GM18498 (cell line): ENCODE measurements around the gene ATG16L1.
A peak's percentile ranks its signal among the peaks of the same experiment; 100 is the strongest.

Source experiments
- ATAC-seq: cut with Tn5 transposase; IDR thresholded peaks from one replicate; pipeline ENCODE4 v1.9.1; 2021; ENCODE audit warnings: mild to moderate bottlenecking, moderate library complexity; ENCODE audit not compliant: unreplicated experiment

Gene ATG16L1

GRCh38 chr2:233258211-233258610, 6.7 kb downstream of the ATG16L1 start:
- no peak for ATAC-seq

GRCh38 chr2:233259730-233260129, 8.3 kb downstream of the ATG16L1 start:
- ATAC-seq: no peak

DNA sequence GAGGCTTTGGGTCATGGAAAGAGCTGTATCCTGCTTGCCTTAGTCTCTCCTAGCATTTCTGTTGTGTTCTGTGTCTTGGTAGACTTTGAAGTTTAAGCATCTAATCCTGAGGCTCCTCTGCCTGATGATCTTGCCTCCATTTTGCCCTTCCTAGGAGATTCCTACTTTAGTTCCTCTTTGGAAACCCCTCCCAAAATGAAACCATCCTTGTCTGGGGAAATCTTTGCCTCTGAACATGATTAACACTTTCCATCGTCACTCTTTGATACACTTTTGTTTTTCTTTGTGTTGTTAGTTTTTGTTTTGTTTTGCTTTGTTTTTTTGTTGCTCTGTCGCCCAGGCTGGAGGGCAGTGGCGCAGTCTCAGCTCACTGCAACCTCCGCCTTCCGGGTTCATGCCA, 9.2 kb downstream of the ATG16L1 start:
- no peak for ATAC-seq

- ATAC-seq: peak; percentile 72
Observed at GRCh38 chr2:233261819-233262555, 10.5 kb downstream of the ATG16L1 start.

DNA sequence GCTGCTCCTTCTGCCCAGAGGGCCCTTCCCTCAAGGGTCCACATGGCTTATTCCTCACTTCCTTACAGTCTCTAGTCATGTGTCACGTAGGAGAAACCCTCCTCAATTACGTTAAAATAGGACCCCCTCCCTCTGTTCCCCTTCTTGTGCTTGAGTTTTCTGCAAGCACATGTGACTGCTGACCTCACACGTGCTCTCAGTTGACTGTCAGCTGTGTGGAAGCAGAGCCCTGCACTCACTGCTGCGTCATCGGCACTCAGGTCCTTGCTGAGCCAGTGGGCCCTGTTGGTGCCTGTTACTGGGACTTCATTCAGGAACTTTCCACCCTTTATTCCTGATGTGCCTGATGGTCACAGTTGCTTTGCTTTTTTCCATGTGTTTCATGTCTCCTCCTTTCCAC, 11.1 kb downstream of the ATG16L1 start:
- ATAC-seq: no peak

GRCh38 chr2:233263045-233263570, 11.6 kb downstream of the ATG16L1 start:
- no peak for ATAC-seq

DNA sequence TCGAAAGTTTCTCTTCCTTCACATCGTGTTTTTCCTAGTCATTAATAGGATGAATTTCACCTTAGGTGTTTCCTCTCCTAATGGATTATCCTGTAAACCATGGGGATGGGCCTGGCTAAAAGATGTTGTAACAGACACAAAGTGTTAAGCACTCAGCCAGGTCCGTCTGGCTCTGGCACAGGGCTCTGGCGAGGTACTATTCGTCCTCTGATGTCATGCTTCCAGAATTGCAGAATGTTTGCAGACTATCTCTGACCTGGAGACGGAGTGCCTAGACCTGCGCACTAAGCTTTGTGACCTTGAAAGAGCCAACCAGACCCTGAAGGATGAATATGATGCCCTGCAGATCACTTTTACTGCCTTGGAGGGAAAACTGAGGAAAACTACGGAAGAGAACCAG, 13.2 kb downstream of the ATG16L1 start:
- no peak for ATAC-seq

- ATAC-seq: no peak
Observed at GRCh38 chr2:233265899-233266431, 14.5 kb downstream of the ATG16L1 start.

DNA sequence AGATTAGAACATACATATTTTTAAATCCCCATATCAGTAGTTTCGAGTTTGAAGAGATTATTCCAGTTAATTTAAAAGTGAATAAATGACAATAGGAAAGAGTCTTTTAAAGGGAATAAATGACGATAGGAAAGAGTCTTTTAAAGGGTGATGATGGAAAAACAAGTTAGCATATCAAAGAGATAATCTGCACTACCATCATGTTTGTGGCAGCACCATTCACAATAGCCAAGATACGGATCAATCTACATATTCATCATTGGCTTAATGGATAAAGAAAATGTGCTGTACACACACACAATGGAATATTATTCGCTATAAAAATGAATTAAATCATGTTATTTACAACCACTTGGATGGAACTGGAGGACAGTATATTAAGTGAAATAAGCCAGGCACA, 15.0 kb downstream of the ATG16L1 start:
- ATAC-seq: no peak

DNA sequence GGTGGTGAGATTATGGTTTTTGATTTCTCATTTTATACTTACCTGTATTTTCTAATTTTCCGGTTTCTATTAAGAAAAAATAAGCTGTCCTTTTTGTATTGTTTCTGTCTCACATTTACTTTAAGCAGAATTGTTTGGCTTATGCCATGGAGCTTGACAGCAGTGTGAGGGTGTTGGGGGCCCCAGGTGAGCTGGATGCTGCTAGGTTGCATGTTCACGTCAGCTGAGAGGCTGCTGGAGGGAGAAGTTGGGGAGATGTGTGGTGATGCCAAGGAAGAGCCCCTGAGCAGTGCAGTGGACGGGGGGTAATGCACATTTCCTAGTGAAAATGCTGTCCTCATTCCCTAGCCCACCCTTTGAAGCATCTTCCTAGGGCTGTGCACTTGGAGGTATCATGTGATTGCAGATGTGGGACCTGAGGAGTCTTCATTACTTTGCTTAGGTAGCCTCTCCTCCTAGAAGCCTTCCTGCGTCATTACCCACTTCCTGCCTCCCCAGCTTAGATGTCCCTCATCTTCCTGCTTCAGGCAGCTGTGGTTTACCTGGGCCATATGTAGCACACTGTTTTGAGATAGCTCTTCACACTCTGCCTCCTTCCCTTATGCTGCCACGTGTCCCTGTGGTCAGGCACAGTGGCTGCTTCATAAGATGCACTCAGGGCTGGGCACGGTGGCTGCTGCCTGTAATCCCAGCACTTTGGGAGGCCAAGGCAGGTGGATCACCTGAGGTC, 16.2 kb downstream of the ATG16L1 start:
- peak; percentile 80 for ATAC-seq

- ATAC-seq: no peak
Observed at GRCh38 chr2:233270366-233270765, 18.9 kb downstream of the ATG16L1 start.

- no peak for ATAC-seq
Observed at GRCh38 chr2:233270951-233271350, 19.5 kb downstream of the ATG16L1 start.

GRCh38 chr2:233271693-233272092, 20.2 kb downstream of the ATG16L1 start:
- ATAC-seq: no peak

- no peak for ATAC-seq
Observed at GRCh38 chr2:233273120-233273519, 21.6 kb downstream of the ATG16L1 start.

- no peak for ATAC-seq
Observed at GRCh38 chr2:233275223-233275622, 23.8 kb downstream of the ATG16L1 start.

GRCh38 chr2:233278921-233279320, 27.4 kb downstream of the ATG16L1 start:
- no peak for ATAC-seq

DNA sequence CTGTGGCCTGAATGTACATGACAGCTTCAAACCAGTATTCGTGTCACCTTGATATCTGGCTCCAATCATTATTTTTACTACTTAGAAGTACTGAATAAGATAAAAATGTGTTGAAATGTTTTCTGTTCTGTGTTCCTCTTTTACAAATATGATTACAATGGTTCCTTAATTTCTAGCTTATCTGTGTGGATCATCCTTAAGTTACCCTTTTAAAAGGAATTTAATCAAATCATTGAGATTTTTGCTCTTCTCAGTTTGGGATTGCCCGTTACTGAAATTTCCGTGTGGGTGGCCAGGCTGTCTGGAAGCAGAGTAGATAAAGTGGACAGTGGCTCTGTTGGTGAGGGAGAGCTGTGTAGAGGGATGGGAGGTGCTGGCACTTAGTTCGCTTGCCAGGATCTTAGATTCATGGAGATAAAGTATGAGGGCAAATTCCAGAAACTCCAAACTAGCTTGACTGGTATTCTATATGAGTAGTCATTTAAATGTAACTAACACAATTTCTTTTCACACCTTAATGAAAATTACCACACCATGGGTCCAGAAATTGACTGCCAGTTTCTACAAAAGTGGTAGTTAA, 28.7 kb downstream of the ATG16L1 start:
- ATAC-seq: no peak

DNA sequence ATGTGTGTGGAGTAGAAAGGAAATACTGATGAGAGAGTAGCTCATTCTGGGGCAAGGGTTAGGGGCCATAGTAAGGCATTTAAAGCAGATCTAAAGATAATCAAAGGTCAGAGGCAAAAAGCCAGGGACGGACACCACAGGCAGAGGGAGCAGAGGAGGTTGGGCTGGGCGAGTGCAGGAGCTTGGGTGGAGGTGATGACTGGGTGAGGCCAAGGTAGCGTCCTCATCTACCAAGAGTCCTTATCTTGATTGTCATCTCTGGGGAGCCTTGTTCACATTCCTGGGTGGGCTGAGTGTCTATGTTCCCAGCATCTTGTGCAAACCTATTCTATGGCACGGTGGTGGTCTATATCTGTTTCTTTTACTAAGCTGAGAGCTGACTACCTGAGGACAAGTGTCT, 30.1 kb downstream of the ATG16L1 start:
- ATAC-seq: no peak

GRCh38 chr2:233281992-233282603, 30.6 kb downstream of the ATG16L1 start:
- ATAC-seq: no peak

DNA sequence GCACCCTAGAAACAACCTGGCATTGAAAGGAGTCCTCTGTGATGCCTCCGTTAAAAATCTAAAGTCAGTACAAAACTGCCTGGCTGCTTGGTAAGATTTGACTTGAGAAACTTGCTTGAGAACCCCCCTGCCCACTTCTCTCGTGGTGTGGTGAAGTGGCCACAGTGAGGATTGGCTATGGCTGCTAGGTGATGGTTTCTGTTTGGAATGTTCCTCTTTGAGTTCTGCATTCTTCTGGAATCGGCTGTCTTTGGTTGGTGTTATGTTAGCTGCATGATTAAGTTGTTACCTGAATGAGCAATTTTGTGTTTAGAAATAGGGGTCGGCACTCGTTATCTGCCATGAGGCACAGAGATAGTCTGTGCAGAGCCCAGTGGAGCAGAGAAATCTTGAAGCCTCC, 34.4 kb downstream of the ATG16L1 start:
- ATAC-seq: no peak

DNA sequence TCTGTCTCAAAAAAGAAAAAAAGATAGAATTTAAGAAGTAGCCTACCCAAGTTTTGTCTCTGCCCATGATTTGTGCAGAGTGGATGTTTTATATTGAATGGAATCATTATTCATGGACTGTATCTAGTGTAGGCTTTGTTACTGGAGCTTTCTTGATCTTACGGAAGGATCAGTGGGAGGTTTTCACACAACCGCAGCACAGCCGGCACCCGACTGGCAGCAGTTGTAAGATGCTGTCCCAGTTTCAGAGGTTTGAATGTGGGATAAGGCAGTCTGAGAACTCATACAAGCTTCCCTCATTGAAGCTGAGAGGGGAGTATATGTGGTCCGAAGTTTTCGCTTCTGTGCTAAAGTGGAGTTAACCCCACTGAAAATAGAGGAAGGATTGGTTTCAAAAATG, 36.4 kb downstream of the ATG16L1 start:
- ATAC-seq: no peak
